ENCODE results near the gene KLC3. TPM values are rescaled to one million over a fixed set of nuclear protein-coding genes. Genes with fewer than 3 reads are reported as not detected.
"Not testable (repeated sequence)": the region's sequence is repeated elsewhere in the genome, so short reads cannot be mapped to it uniquely, and the experiment has no call there.

The KLC3 gene
- polyA plus RNA-seq (2013, experiment 1 of 2; ENCODE audit: insufficient read length), result 0.14 TPM
- polyA plus RNA-seq (2013, experiment 2 of 2; ENCODE audit: insufficient read length), result 0.25 TPM

GRCh38 chr19:45340232-45340898 is at the start of gene KLC3:
KLC3 (plus strand) TSS chr19:45340750; CDS start chr19:45345542, 4,792 bp downstream.
- no peak for DNase-seq

- no peak for DNase-seq
These were observed 48.7 kb upstream of the KLC3 start for GRCh38 chr19:45291834-45292233.

- no peak for DNase-seq
These were observed 46.9 kb upstream of the KLC3 start for GRCh38 chr19:45293682-45294081.

GRCh38 chr19:45294291-45295029 is 46.1 kb upstream of the KLC3 start:
- DNase-seq, result no peak

- no peak for DNase-seq
These were observed 44.7 kb upstream of the KLC3 start for GRCh38 chr19:45295873-45296272.

GRCh38 chr19:45296355-45296754 is 44.2 kb upstream of the KLC3 start:
- DNase-seq, result no peak

- no peak for DNase-seq
These were observed 42.9 kb upstream of the KLC3 start for GRCh38 chr19:45297674-45298073.

GRCh38 chr19:45298264-45298663 is 42.3 kb upstream of the KLC3 start:
- DNase-seq, result no peak

GRCh38 chr19:45299719-45300118 is 40.8 kb upstream of the KLC3 start:
- no peak for DNase-seq

GRCh38 chr19:45302416-45302815 is 38.1 kb upstream of the KLC3 start:
- DNase-seq, result no peak

- no peak for DNase-seq
These were observed 37.1 kb upstream of the KLC3 start for GRCh38 chr19:45303269-45304060.

GRCh38 chr19:45304141-45304926 is 36.2 kb upstream of the KLC3 start:
- no peak for DNase-seq

- DNase-seq, result no peak
These were observed 35.5 kb upstream of the KLC3 start for GRCh38 chr19:45305007-45305406.

GRCh38 chr19:45305421-45305820 is 35.1 kb upstream of the KLC3 start:
- no peak for DNase-seq

GRCh38 chr19:45306040-45306439 is 34.5 kb upstream of the KLC3 start:
- DNase-seq, result no peak

- DNase-seq, result no peak
These were observed 34.0 kb upstream of the KLC3 start for GRCh38 chr19:45306518-45307027.

GRCh38 chr19:45307361-45307760 is 33.2 kb upstream of the KLC3 start:
- DNase-seq, result no peak

- not testable (repeated sequence) for DNase-seq
These were observed 31.2 kb upstream of the KLC3 start for GRCh38 chr19:45309322-45309721.

GRCh38 chr19:45311621-45312020 is 28.9 kb upstream of the KLC3 start:
- no peak for DNase-seq

GRCh38 chr19:45312285-45312684 is 28.3 kb upstream of the KLC3 start:
- not testable (repeated sequence) for DNase-seq

- DNase-seq, result no peak
These were observed 25.8 kb upstream of the KLC3 start for GRCh38 chr19:45314708-45315245.

GRCh38 chr19:45315304-45315703 is 25.2 kb upstream of the KLC3 start:
- no peak for DNase-seq

Measured in fibroblast of skin of abdomen (primary cell).